K562 (cell line): Measurements from ENCODE around the gene FAM53B. TPM values are rescaled to one million over a fixed set of nuclear protein-coding genes. Genes with fewer than 3 reads are reported as not detected.

Source experiments
- ATAC-seq: fragments of 200-7000 bp; cut with Tn5 transposase; 3 replicates; pipeline ENCODE4 v1.9.1; 2020; ENCODE audit warnings: moderate library complexity
- BruUV-seq: library from RNA; stranded (reverse); fragments of 400-500 nt; replicated peaks from 2 replicates; lab custom pipeline; 2021; lab: Mats Ljungman, UMichigan
- CTCF ChIA-PET: fragments of 300-600 bp; formaldehyde crosslinking; extraction: SDS; loops from one replicate; lab custom pipeline; 2021; ENCODE audit warnings: low intra/inter-chr PET ratio; lab: Yijun Ruan, JAX
- POLR2A ChIA-PET: fragments of 300-600, 350-650 bp; sonication (Branson Sonifier 250); formaldehyde crosslinking; extraction: SDS; loops from one replicate; lab custom pipeline; 2021; ENCODE audit warnings: antibody characterized with exemption, inconsistent platforms; lab: Yijun Ruan, JAX
- DNase-seq, 4 experiments: peaks; one replicate each; pipeline versions ENCODE4 v3.0.0 to v3.0.0-alpha.2; 2011 to 2018; ENCODE audit warnings: low spot score in 3 of 4, mixed read lengths in 3 of 4; ENCODE audit errors: extremely low read depth in 1 of 4
- FAIRE-seq: peaks from 2 replicates; lab custom pipeline; 2011; peaks lifted over from hg19 to GRCh38; lab: Jason Lieb, UNC
- H2AFZ ChIP-seq: 2 replicates; pipeline ENCODE4 v1.6.0; 2011; ENCODE audit warnings: low read depth, low read length, control low read depth, inconsistent platforms
- H3K27ac ChIP-seq: fragments of 200-600 bp; 3 replicates; pipeline ENCODE4 v1.8.0; 2011; ENCODE audit warnings: low read depth, mild to moderate bottlenecking, control low read depth, inconsistent platforms, low read length, moderate library complexity, mixed read lengths; ENCODE audit errors: extremely low read depth
- H3K27me3 ChIP-seq, 2 experiments: fragments of 300-600 bp in 1 of 2; 2 replicates in 1 of 2; 3 replicates in 1 of 2; pipeline versions ENCODE4 v1.6.0 to v1.8.0; 2011; ENCODE audit warnings: inconsistent platforms in 2 of 2, low read length in 2 of 2, mild to moderate bottlenecking in 1 of 2, mixed read lengths in 1 of 2, moderate library complexity in 1 of 2; ENCODE audit not compliant: control insufficient read depth in 2 of 2, insufficient read depth in 2 of 2
- H3K36me3 ChIP-seq: fragments of 300-600 bp; 3 replicates; pipeline ENCODE4 v1.8.0; 2011; ENCODE audit warnings: mild to moderate bottlenecking, low read length, inconsistent platforms; ENCODE audit not compliant: control insufficient read depth, insufficient read depth
- H3K4me1 ChIP-seq, 2 experiments: fragments of 200-600 bp in 1 of 2; replicated peaks in 1 of 2; 2 replicates in 1 of 2; 3 replicates in 1 of 2; pipeline versions ENCODE4 v1.5.1 to v1.8.0; 2011; ENCODE audit warnings: inconsistent platforms in 2 of 2, low read length in 2 of 2, mild to moderate bottlenecking in 1 of 2, mixed read lengths in 1 of 2, moderate library complexity in 1 of 2; ENCODE audit not compliant: control insufficient read depth in 2 of 2, insufficient read depth in 2 of 2
- H3K4me2 ChIP-seq: 2 replicates; pipeline ENCODE4 v1.6.1; 2011; ENCODE audit warnings: low read length, control low read depth, inconsistent platforms, mixed read lengths; ENCODE audit not compliant: insufficient read depth
- H3K4me3 ChIP-seq: fragments of 200-600 bp; sonication (generic), shearing (Covaris generic); 2 replicates; pipeline ENCODE4 v1.5.1; 2016; ENCODE audit warnings: control low read depth, inconsistent platforms
- H3K79me2 ChIP-seq: fragments of 200-600 bp; 3 replicates; pipeline ENCODE4 v1.8.0; 2011; ENCODE audit warnings: low read length, inconsistent platforms; ENCODE audit not compliant: control insufficient read depth, insufficient read depth
- H3K9ac ChIP-seq, 2 experiments: 2 replicates each; pipeline versions ENCODE4 v1.6.0 to v1.6.1; 2011; ENCODE audit warnings: low read depth in 2 of 2, low read length in 2 of 2, control low read depth in 1 of 2, inconsistent platforms in 1 of 2, mild to moderate bottlenecking in 1 of 2, mixed read lengths in 1 of 2; ENCODE audit not compliant: insufficient read depth in 1 of 2
- H3K9me1 ChIP-seq: one replicate; pipeline ENCODE4 v1.6.0; 2011; ENCODE audit warnings: inconsistent platforms, mild to moderate bottlenecking, low read length, moderate library complexity; ENCODE audit not compliant: control insufficient read depth, insufficient read depth
- H3K9me3 ChIP-seq: replicated peaks from 2 replicates; pipeline ENCODE4 v1.5.1; 2011; ENCODE audit warnings: low read depth, low read length, inconsistent platforms; ENCODE audit not compliant: control insufficient read depth, insufficient read depth
- H4K20me1 ChIP-seq: replicated peaks from 2 replicates; pipeline ENCODE4 v1.6.1; 2011; ENCODE audit warnings: low read length, inconsistent platforms, mixed read lengths; ENCODE audit not compliant: control insufficient read depth, insufficient read depth
- CEBPB ChIP-seq: fragments of 450-650 bp; IDR thresholded peaks from 2 replicates; pipeline ENCODE4 v1.6.1; 2016; ENCODE audit warnings: missing genetic modification characterization, missing compliant biosample characterization
- CREM ChIP-seq: IDR thresholded peaks from 2 replicates; pipeline ENCODE4 v1.6.1; 2014; ENCODE audit warnings: antibody characterized with exemption, low read depth
- HCFC1 ChIP-seq: IDR thresholded peaks from 2 replicates; pipeline ENCODE4 v1.6.1; 2012; ENCODE audit warnings: low read depth, low read length, improper control_type of control experiment
- HDAC1 ChIP-seq, 2 experiments: fragments of 450-650 bp; IDR thresholded peaks; 2 replicates each; pipeline ENCODE4 v1.6.1; 2016 to 2017; ENCODE audit warnings: inconsistent platforms in 1 of 2, mild to moderate bottlenecking in 1 of 2, moderate library complexity in 1 of 2
- JUND ChIP-seq, 2 experiments: IDR thresholded peaks; 2 replicates in 1 of 2; 3 replicates in 1 of 2; pipeline ENCODE4 v1.6.1; 2011; ENCODE audit warnings: borderline replicate concordance in 2 of 2, low read depth in 2 of 2, low read length in 2 of 2, improper control_type of control experiment in 1 of 2, missing biosample characterization in 1 of 2, missing genetic modification characterization in 1 of 2, missing genetic modification reagents in 1 of 2
- RCOR1 ChIP-seq, 2 experiments: IDR thresholded peaks; 2 replicates each; pipeline ENCODE4 v1.6.1; 2012; ENCODE audit warnings: low read depth in 2 of 2, low read length in 2 of 2, borderline replicate concordance in 1 of 2, improper control_type of control experiment in 1 of 2
- SETDB1 ChIP-seq: IDR thresholded peaks from one replicate; pipeline ENCODE4 v1.6.1; 2012; ENCODE audit warnings: low read length, control low read depth, inconsistent platforms
- SIX5 ChIP-seq, 2 experiments: IDR thresholded peaks; 2 replicates each; pipeline ENCODE4 v1.6.1; 2011; ENCODE audit warnings: low read length in 2 of 2, borderline replicate concordance in 1 of 2, low read depth in 1 of 2, mild to moderate bottlenecking in 1 of 2, moderate library complexity in 1 of 2; ENCODE audit not compliant: insufficient read depth in 1 of 2
- SLC30A9 ChIP-seq: fragments of 250-450 bp; sonication (Bioruptor Pico); IDR thresholded peaks from 2 replicates; pipeline ENCODE4 v1.8.0; 2022; ENCODE audit warnings: mild to moderate bottlenecking, moderate library complexity
- SOX6 ChIP-seq: fragments of 450-650 bp; IDR thresholded peaks from 2 replicates; pipeline ENCODE4 v1.6.1; 2014; ENCODE audit warnings: mild to moderate bottlenecking
- TCF15 ChIP-seq: fragments of 250-450 bp; sonication (Bioruptor Pico); IDR thresholded peaks from 2 replicates; pipeline ENCODE4 v1.8.0; 2022; ENCODE audit warnings: moderate library complexity, mild to moderate bottlenecking, inconsistent platforms
- THAP7 ChIP-seq: fragments of 250-450 bp; sonication (Bioruptor Pico); IDR thresholded peaks from 2 replicates; pipeline ENCODE4 v1.5.0; 2021
- ZNF589 ChIP-seq: fragments of 200-800 bp; sonication (Bioruptor generic); IDR thresholded peaks from 2 replicates; pipeline ENCODE4 v1.6.1; 2016; ENCODE audit warnings: low read depth, missing genetic modification characterization, missing compliant biosample characterization
- WGBS: fragments of 100-300 bp; shearing (Covaris generic); methylation state at CpG from one replicate; pipeline ENCODE4 v1.1.6; 2016; ENCODE audit warnings: low coverage, mixed read lengths; ENCODE audit not compliant: insufficient coverage; ENCODE audit errors: missing lambda C conversion rate; 5-methylcytosine and 5-hydroxymethylcytosine counted together
- in situ Hi-C: fragments of 300-500 bp; cut with MboI; formaldehyde crosslinking; loops from 4 replicates; pipeline ENCODE4 v1.15.0; 2018; ENCODE audit warnings: inconsistent platforms, mixed read lengths
- intact Hi-C: fragments of 100-400 bp; cut with micrococcal nuclease; formaldehyde crosslinking; loops from 2 replicates; pipeline ENCODE4 v1.14.2; 2022
- polyA plus RNA-seq, 8 experiments: library from polyadenylated mRNA; depleted of rRNA in 4 of 8; stranded (reverse) in 5 of 8; unstranded in 3 of 8; fragments of >200 nt; fragmentation: Nextera tagmentation in 2 of 8; fragmentation: Illumina TruSeq in 1 of 8; extraction: Ambion mirVana in 2 of 8; extraction: Trizol in 1 of 8; gene quantifications; 2 replicates each; pipeline versions ENCODE4 v1.2.1 to v1.2.3, GENCODE V29; 2011 to 2014; ENCODE audit warnings: inconsistent platforms in 1 of 8, missing spikeins in 1 of 8
- total RNA-seq, 7 experiments: library from RNA; depleted of rRNA in 6 of 7; stranded (reverse); fragments of >200 nt in 6 of 7; fragmentation: Illumina TruSeq in 2 of 7; extraction: Trizol in 2 of 7; gene quantifications; 2 replicates each; pipeline versions ENCODE4 v1.2.1 to v1.2.3, GENCODE V29; 2011 to 2021; ENCODE audit warnings: low replicate concordance in 1 of 7

The FAM53B gene
- total and polyA plus RNA-seq, 9 of the 15 experiments (the other 6 are each of a cell fraction or from before 2014, with no cell fraction given), result 0.03 to 16.5 (median 5.0) TPM

- no TSS peak for BruUV-seq
- no peak for ATAC-seq
- Histone ChIP-seq H3K9me1 (no peaks in the 10 kb centered on the region), H3K27me3 (no peaks in the 10 kb centered on the region), H4K20me1 (no peaks in the 10 kb centered on the region)
- 0 out of 2 replicates have a peak, but pooled peaks have one; percentile 25 for TF ChIP-seq CEBPB (tag)
- TF ChIP-seq SIX5 (IDR thresholded peaks at IDR 0.05; ENCODE audit: borderline replicate concordance in 1 of 2, insufficient read depth in 1 of 2, low read depth in 1 of 2, low read length in 2 of 2), result no peak
- TF ChIP-seq, all 486 proteins: peak for 1
- in situ Hi-C loops, result no loop called here
- H3K9me3 ChIP-seq, result no peaks in the 10 kb centered on the region; the same call in 1 of the 2 replicates
- H2AFZ ChIP-seq, result no peak overlapping the region
- 36% methylated on average over 4 of the region's 5 CpGs for WGBS
- CTCF ChIA-PET, result no interaction called here
- DNase-seq (no peak), FAIRE-seq (no peak)
- peak overlapping the region; percentile 56 to 79; a peak in 1 of 4 replicates for H3K9ac ChIP-seq
- H3K4me2 ChIP-seq, result 0 out of 2 replicates have a peak overlapping the region, but pooled peaks have one; percentile 37
- peaks cover 35 to 54% of the 10 kb centered on the region in 2 experiments for H3K4me1 ChIP-seq
- intact Hi-C loops, result loop anchor here (2.0 to 5.0 kb wide), 2 partner anchors 22 to 93 kb away; partner anchors contain the start of gene FAM53B
- POLR2A ChIA-PET, result interaction anchor here (1.0 to 1.1 kb wide), 3 partner anchors 13 to 67 kb away, joined by 3 read pairs; no protein-coding TSS in a partner anchor
- H3K36me3 ChIP-seq, result peaks cover 9% of the 10 kb centered on the region; the same call in 1 of the 3 replicates
- H3K27ac ChIP-seq, result peak overlapping the region; percentile 82; the same call in 2 of the 3 replicates
- no peak overlapping the region for H3K4me3 ChIP-seq
- peaks cover 18% of the 10 kb centered on the region for H3K79me2 ChIP-seq
Measured at GRCh38 chr10:124649214-124649613, 95.0 kb downstream of the FAM53B start.

DNA sequence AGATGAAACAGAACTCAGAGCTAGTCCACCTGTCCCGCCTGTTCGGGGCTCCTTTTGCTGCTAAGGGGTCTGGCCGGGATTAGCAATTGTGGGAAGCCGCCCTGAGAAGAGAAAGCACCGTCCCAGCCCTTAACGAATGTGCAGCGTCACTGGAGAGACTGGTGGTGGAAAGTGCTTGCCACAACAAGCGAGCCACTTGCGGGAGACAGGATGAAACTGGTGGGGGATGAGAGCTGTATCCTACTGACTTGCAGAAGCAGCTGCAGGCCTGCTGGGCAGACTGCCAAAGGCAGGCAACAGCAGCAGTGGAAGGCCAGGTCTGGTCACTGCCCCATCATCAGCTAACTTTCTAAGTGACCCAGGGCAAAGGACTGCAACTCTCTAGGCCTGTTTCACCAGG is 95.4 kb downstream of the FAM53B start:
- WGBS, result 15% methylated on average over 9 of the region's 9 CpGs
- H2AFZ ChIP-seq, result 0 out of 2 replicates have a peak overlapping the region, but pooled peaks have one; percentile 39
- peaks cover 35 to 54% of the 10 kb centered on the region in 2 experiments for H3K4me1 ChIP-seq
- peak; percentile 87 for ATAC-seq
- peak overlapping the region; percentile 59 for H3K4me2 ChIP-seq
- intact Hi-C loops, result loop anchor here (2.0 to 5.0 kb wide), 2 partner anchors 22 to 94 kb away; partner anchors contain the start of gene FAM53B
- H3K36me3 ChIP-seq, result peaks cover 9% of the 10 kb centered on the region; the same call in 1 of the 3 replicates
- DNase-seq, result peak; percentile 60 to 85 (median 72)
- no TSS peak for BruUV-seq
- no peaks in the 10 kb centered on the region; the same call in 1 of the 2 replicates for H3K9me3 ChIP-seq
- POLR2A ChIA-PET, result interaction anchor here (1.0 to 1.1 kb wide), 3 partner anchors 13 to 67 kb away, joined by 3 read pairs; no protein-coding TSS in a partner anchor
- no peaks in the 10 kb centered on the region for H3K27me3 ChIP-seq
- peaks cover 18% of the 10 kb centered on the region for H3K79me2 ChIP-seq
- peak; percentile 95 for FAIRE-seq
- in situ Hi-C loops, result no loop called here
- H3K27ac ChIP-seq, result peak overlapping the region; percentile 82
- CTCF ChIA-PET, result no interaction called here
- H4K20me1 ChIP-seq, result no peaks in the 10 kb centered on the region
- H3K4me3 ChIP-seq, result no peak overlapping the region
- H3K9ac ChIP-seq, result peak overlapping the region; percentile 56 to 79
- no peaks in the 10 kb centered on the region for H3K9me1 ChIP-seq
- TF ChIP-seq SETDB1, result no peak
- peak in 1 of 2 experiments; percentile 88; a peak in 2 of 4 replicates for TF ChIP-seq RCOR1 (IDR thresholded peaks at IDR 0.05; ENCODE audit: borderline replicate concordance in 1 of 2, low read depth in 2 of 2, low read length in 2 of 2)
- 0 out of 2 replicates have a peak, but pooled peaks have one; percentile 28 for TF ChIP-seq JUND (IDR thresholded peaks at IDR 0.05; ENCODE audit: borderline replicate concordance, low read depth, low read length)
- no peak; the same call in 2 of the 3 replicates for TF ChIP-seq JUND (tag; IDR thresholded peaks at IDR 0.05; ENCODE audit: borderline replicate concordance, low read depth, low read length)
- no peak for TF ChIP-seq ZNF589
- TF ChIP-seq SLC30A9 (CRISPR knock-in tag), result no peak
- 0 out of 2 replicates have a peak, but pooled peaks have one; percentile 33 for TF ChIP-seq SOX6
- TF ChIP-seq HCFC1, result no peak
- TF ChIP-seq THAP7 (CRISPR knock-in tag), result no peak
- no peak for TF ChIP-seq TCF15 (CRISPR knock-in tag)
- peak in 1 of 2 experiments; percentile 47; a peak in 2 of 4 replicates for TF ChIP-seq HDAC1 (IDR thresholded peaks at IDR 0.05)
- TF ChIP-seq CREM, result no peak
- no peak for TF ChIP-seq CEBPB (tag)
